GM18951 (cell line): ENCODE measurements around the gene ZNF138.
"Not testable (repeated sequence)": the region's sequence is repeated elsewhere in the genome, so short reads cannot be mapped to it uniquely, and the experiment has no call there.

Experiments used
- POLR2A ChIP-seq: IDR thresholded peaks from 4 replicates; pipeline ENCODE4 v1.6.1; 2011; ENCODE audit warnings: mild to moderate bottlenecking; ENCODE audit not compliant: insufficient read length, insufficient read depth; ENCODE audit errors: extremely low read depth
- in situ Hi-C: fragments of 300-500 bp; cut with MboI; formaldehyde crosslinking; loops from one replicate; pipeline ENCODE4 v1.12.0; 2022; ENCODE audit warnings: low sequenced_read_pairs, mixed read lengths, inconsistent platforms; ENCODE audit not compliant: unreplicated experiment

ZNF138 gene

DNA sequence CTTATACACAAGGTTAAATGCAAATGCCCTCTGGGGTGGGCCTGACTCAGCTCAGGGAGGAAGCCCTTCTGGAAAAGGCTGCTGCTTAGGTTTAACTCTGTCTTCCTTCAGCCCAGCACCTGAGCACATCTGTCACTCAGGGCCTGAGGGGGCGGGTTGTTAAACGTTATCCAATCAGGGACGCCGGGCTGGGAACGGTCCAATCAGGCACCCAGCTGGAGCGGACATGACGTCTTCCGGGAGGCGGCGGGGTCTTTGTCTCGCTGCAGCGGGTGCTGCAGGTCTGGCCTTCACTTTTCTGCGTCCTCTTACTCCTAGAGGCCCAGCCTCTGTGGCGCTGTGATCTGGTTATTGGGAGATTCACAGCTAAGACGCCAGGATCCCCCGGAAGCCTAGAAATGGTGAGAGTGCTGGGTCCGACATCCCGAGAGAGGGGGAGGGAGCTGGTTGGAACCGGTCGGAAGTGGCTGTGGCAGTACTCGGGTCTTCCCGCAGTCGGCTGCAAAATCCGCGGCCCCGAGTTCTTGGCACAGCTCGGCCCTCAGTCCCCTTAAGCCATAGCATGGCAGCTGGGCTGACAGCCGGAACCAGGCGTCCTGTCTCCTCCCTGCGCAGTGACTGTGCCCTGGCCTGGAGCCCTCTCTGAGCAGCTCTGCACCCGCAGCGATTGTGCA is at the start of gene ZNF138:
Gene ZNF138 (plus strand): TSS at position 258 of the 674 bp plus-strand sequence. CDS start 141 bp downstream, at position 399.
- TF ChIP-seq POLR2A: peak; percentile 74
- in situ Hi-C loops: no loop called here

DNA sequence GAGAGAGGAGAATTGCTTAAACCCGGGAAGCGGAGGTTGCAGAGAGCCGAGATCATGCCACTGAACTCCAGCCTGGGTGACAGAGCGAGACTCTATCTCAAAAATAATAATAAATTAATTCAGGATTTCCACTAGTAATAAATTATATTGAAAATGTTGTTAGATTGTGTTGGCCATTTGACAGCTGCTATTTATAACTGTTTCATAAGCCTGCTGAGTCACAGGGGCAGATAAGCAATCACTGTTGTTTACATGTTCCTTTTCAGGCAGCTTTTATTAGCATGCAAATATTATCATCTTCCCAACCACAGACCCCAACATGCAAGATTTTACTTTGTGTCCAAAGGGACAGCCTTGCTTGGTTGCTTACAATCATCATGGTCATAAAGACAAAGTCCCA is 49.5 kb upstream of the ZNF138 start:
- TF ChIP-seq POLR2A: no peak
- in situ Hi-C loops: no loop called here

GRCh38 chr7:64747802-64748201 is 46.4 kb upstream of the ZNF138 start:
- in situ Hi-C loops: no loop called here

DNA sequence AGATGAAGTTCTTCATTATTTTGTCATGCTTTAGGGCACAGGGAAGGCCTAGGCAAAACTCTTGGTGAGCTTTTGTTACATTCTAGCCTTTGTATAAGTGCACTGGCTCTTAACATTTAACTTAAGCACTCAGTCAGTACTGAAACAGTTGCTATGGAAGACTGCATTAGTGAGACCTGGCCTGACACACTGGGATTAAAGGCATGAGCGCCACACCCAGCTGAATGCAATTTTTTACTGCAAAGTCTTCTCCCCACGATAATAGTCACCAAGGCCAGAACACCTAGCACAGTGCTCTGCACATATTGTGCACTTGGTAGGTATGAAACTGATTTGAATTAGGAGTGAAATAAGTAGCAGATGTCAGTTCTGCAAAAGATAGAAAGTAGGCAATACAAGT is 41.2 kb upstream of the ZNF138 start:
- TF ChIP-seq POLR2A: no peak
- in situ Hi-C loops: no loop called here

More at GRCh38 chr7:64747802-64748201, 46.4 kb upstream of the ZNF138 start:
- no peak for TF ChIP-seq POLR2A

GRCh38 chr7:64755865-64756264 is 38.4 kb upstream of the ZNF138 start:
- no peak for TF ChIP-seq POLR2A

DNA sequence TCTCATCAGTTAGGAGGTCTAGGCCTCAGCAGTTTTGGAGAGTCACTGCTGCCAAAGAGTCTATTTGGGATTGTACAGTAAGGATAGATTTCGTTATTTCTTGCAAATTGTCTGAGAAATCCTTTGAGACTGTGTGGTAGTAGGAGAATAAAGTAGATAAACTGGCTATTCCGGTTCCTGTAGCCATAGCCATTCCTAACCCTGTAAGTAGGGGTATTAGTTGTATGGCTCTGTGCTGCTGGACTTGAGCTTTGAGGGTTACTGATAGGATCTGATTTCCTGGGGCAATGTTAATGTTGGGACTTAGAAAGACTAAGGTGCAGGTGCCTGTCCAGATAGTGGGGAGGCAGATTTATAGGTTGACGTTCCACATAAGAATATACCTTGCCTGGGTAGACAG is 36.1 kb upstream of the ZNF138 start:
- in situ Hi-C loops: no loop called here

More at GRCh38 chr7:64755865-64756264, 38.4 kb upstream of the ZNF138 start:
- in situ Hi-C loops: no loop called here

GRCh38 chr7:64768824-64769223 is 25.4 kb upstream of the ZNF138 start:
- TF ChIP-seq POLR2A: no peak
- in situ Hi-C loops: no loop called here

More for the DNA sequence above, 36.1 kb upstream of the ZNF138 start:
- no peak for TF ChIP-seq POLR2A

GRCh38 chr7:64774204-64774842 is 19.9 kb upstream of the ZNF138 start:
- TF ChIP-seq POLR2A: no peak
- in situ Hi-C loops: no loop called here

GRCh38 chr7:64775289-64775688 is 18.9 kb upstream of the ZNF138 start:
- in situ Hi-C loops: no loop called here
- no peak for TF ChIP-seq POLR2A

DNA sequence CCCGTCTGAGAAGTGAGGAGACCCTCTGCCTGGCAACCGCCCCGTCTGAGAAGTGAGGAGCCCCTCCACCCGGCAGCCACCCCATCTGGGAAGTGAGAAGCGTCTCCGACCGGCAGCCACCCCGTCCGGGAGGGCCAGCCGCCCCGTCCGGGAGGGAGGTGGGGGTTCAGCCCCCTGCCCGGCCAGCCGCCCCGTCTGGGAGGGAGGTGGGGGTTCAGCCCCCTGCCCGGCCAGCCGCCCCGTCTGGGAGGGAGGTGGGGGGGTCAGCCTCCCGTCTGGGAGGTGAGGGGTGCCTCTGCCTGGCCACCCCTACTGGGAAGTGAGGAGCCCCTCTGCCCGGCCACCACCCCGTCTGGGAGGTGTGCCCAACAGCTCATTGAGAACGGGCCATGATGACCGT is 9.4 kb upstream of the ZNF138 start:
- in situ Hi-C loops: not testable (repeated sequence)

- in situ Hi-C loops: no loop called here
- no peak for TF ChIP-seq POLR2A
These were observed 6.9 kb upstream of the ZNF138 start for GRCh38 chr7:64787295-64787694.

DNA sequence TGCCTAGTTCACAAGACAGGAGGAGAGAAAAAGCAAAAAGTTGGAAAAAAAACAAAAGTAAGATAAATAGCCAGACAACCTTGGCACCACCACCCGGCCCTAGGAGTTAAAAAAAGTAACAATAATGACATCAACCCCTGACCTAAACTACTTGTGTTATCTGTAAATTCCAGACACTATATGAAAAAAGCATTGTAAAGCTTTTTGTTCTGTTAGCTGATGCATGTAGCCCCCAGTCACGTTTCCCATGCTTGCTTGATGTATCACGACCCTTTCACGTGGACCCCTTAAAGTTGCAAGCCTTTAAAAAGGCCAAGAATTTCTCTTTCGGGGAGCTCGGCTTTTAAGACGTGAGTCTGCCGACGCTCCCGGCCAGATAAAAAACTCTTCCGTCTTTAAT is 5.0 kb upstream of the ZNF138 start:
- in situ Hi-C loops: not testable (repeated sequence)

GRCh38 chr7:64793106-64793755 is 997 bp upstream of the ZNF138 start:
- TF ChIP-seq POLR2A: no peak
- in situ Hi-C loops: no loop called here

DNA sequence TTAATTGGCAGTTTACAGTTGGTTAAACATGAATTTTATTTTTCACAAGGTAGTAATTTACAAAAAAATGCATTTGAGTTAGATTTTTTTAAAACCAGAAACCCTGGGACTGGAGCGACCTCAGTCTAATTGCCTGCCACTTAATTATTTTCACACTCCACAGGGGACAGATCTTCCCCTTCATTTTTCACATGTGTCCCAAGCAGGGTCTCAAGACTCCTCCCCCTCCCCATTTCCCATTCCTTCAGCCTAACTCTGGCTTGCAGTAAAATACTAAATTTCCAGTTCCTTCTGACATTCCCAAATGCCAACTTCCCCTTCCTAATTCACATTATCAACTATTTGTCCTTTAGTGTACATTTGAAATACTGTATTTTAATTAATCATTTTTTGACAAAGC is 948 bp downstream of the ZNF138 start:
- in situ Hi-C loops: no loop called here

DNA sequence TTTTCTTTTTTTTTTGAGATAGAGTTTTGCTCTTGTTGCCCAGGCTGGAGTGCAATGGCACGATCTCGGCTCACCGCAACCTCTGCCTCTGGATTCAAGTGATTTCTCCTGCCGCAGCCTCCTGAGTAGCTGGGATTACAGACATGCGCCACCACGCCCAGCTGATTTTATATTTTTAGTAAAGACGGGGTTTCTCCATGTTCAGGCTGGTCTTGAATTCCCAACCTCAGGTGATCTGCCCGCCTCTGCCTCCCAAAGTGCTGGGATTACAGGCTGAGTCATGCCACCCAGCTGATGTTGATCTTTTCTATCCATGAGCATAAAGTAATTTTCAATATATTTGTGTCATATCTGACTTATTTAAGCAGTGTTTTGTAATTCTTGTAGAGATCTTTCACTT is 4.9 kb downstream of the ZNF138 start:
- in situ Hi-C loops: not testable (repeated sequence)

More for the DNA sequence above, 948 bp downstream of the ZNF138 start:
- no peak for TF ChIP-seq POLR2A
